HG03025 (cell line): Measurements from ENCODE around the gene IL32.

Experiments
- ATAC-seq: cut with Tn5 transposase; IDR thresholded peaks from one replicate; pipeline ENCODE4 v1.9.1; 2021; ENCODE audit warnings: mild to moderate bottlenecking, moderate library complexity; ENCODE audit not compliant: unreplicated experiment, low FRiP score

The IL32 gene

GRCh38 chr16:3088450-3088849, 23.0 kb downstream of the IL32 start:
- no peak for ATAC-seq

- ATAC-seq: no peak
Measured at GRCh38 chr16:3088925-3089716, 23.7 kb downstream of the IL32 start.

- ATAC-seq: no peak
Measured at GRCh38 chr16:3089717-3090592, 24.5 kb downstream of the IL32 start.

- ATAC-seq: no peak
Measured at GRCh38 chr16:3091551-3091950, 26.1 kb downstream of the IL32 start.

GRCh38 chr16:3092501-3092941, 27.1 kb downstream of the IL32 start:
- ATAC-seq: no peak

- no peak for ATAC-seq
Measured at GRCh38 chr16:3094289-3095027, 29.0 kb downstream of the IL32 start.

GRCh38 chr16:3095869-3096268, 30.4 kb downstream of the IL32 start:
- no peak for ATAC-seq

GRCh38 chr16:3096362-3096761, 30.9 kb downstream of the IL32 start:
- no peak for ATAC-seq

- no peak for ATAC-seq
Measured at GRCh38 chr16:3097266-3097665, 31.8 kb downstream of the IL32 start.

GRCh38 chr16:3098459-3099394, 33.3 kb downstream of the IL32 start, which contains the start of gene ZSCAN10:
ZSCAN10 (minus strand) TSS chr16:3099294; CDS start chr16:3092937, 6,357 bp downstream.
- ATAC-seq: no peak

GRCh38 chr16:3099395-3099731, 33.9 kb downstream of the IL32 start:
- no peak for ATAC-seq

- peak; percentile 48 for ATAC-seq
Measured at GRCh38 chr16:3099732-3100499, 34.5 kb downstream of the IL32 start.

GRCh38 chr16:3101018-3101840, 35.8 kb downstream of the IL32 start:
- ATAC-seq: no peak

GRCh38 chr16:3101841-3102470, 36.5 kb downstream of the IL32 start:
- no peak for ATAC-seq

GRCh38 chr16:3106205-3106928, 40.9 kb downstream of the IL32 start:
- ATAC-seq: peak; percentile 78

- ATAC-seq: no peak
Measured at GRCh38 chr16:3112058-3112880, 46.8 kb downstream of the IL32 start, which contains the start of gene ZNF205. ZNF205 (plus strand) TSS chr16:3112586; CDS start chr16:3113431, 845 bp downstream.
